ENCODE data around the gene POLK.

POLK gene

GRCh38 chr5:75510836-75511434, 756 bp upstream of the POLK start:
- Histone ChIP-seq H3K36me3 (ENCODE audit: insufficient read depth, low read length) (no peaks in the 10 kb centered on the region), H2AFZ (ENCODE audit: low read length) (peak overlapping the region; percentile 91), H3F3A (ENCODE audit: low read depth) (no peaks in the 10 kb centered on the region), H4K20me1 (ENCODE audit: insufficient read depth, low read length, poor library complexity, severe bottlenecking) (peaks cover 45% of the 10 kb centered on the region), H3K4me3 (ENCODE audit: low read length, poor library complexity, severe bottlenecking) (peak overlapping the region; percentile 82), H3K9me2 (replicated peaks; ENCODE audit: low read depth, low read length) (no peaks in the 10 kb centered on the region), H3K4me1 (ENCODE audit: insufficient read depth, low read length, poor library complexity, severe bottlenecking) (peaks cover 69% of the 10 kb centered on the region), H3K79me2 (ENCODE audit: insufficient read depth, low read length) (peaks cover 92% of the 10 kb centered on the region), H3K9me3 (ENCODE audit: insufficient read depth, low read depth, low read length) (no peaks in the 10 kb centered on the region), H3K9ac (ENCODE audit: low read depth, low read length, poor library complexity, severe bottlenecking) (peak overlapping the region; percentile 88), H3K27me3 (ENCODE audit: insufficient read depth, low read length, poor library complexity, severe bottlenecking) (no peaks in the 10 kb centered on the region), H3K4me2 (ENCODE audit: low read depth, low read length, poor library complexity, severe bottlenecking) (peak overlapping the region; percentile 96)
- TF ChIP-seq EZH2phosphoT487 (IDR thresholded peaks at IDR 0.05; ENCODE audit: borderline replicate concordance) = no peak
- no peak for TF ChIP-seq CTCF (conservative IDR thresholded peaks at IDR 0.05; ENCODE audit: low read length)

GRCh38 chr5:75512383-75513074, 838 bp downstream of the POLK start:
- peak overlapping the region; percentile 73 for H3K9ac ChIP-seq (ENCODE audit: low read depth, low read length, poor library complexity, severe bottlenecking)
- no peak for TF ChIP-seq EZH2phosphoT487 (IDR thresholded peaks at IDR 0.05; ENCODE audit: borderline replicate concordance)
- no peak for TF ChIP-seq CTCF (conservative IDR thresholded peaks at IDR 0.05; ENCODE audit: low read length)
- H2AFZ ChIP-seq (ENCODE audit: low read length) = peak overlapping the region; percentile 80
- no peaks in the 10 kb centered on the region for H3F3A ChIP-seq (ENCODE audit: low read depth)
- H3K9me2 ChIP-seq (replicated peaks; ENCODE audit: low read depth, low read length) = no peaks in the 10 kb centered on the region
- peak overlapping the region; percentile 82 for H3K4me3 ChIP-seq (ENCODE audit: low read length, poor library complexity, severe bottlenecking)
- H3K36me3 ChIP-seq (ENCODE audit: insufficient read depth, low read length) = no peaks in the 10 kb centered on the region
- peak overlapping the region; percentile 71 for H3K4me2 ChIP-seq (ENCODE audit: low read depth, low read length, poor library complexity, severe bottlenecking)
- peaks cover 71% of the 10 kb centered on the region for H3K4me1 ChIP-seq (ENCODE audit: insufficient read depth, low read length, poor library complexity, severe bottlenecking)
- H3K9me3 ChIP-seq (ENCODE audit: insufficient read depth, low read depth, low read length) = no peaks in the 10 kb centered on the region
- H3K27me3 ChIP-seq (ENCODE audit: insufficient read depth, low read length, poor library complexity, severe bottlenecking) = no peaks in the 10 kb centered on the region
- peaks cover 44% of the 10 kb centered on the region for H4K20me1 ChIP-seq (ENCODE audit: insufficient read depth, low read length, poor library complexity, severe bottlenecking)
- H3K79me2 ChIP-seq (ENCODE audit: insufficient read depth, low read length) = peaks cover 92% of the 10 kb centered on the region

DNA sequence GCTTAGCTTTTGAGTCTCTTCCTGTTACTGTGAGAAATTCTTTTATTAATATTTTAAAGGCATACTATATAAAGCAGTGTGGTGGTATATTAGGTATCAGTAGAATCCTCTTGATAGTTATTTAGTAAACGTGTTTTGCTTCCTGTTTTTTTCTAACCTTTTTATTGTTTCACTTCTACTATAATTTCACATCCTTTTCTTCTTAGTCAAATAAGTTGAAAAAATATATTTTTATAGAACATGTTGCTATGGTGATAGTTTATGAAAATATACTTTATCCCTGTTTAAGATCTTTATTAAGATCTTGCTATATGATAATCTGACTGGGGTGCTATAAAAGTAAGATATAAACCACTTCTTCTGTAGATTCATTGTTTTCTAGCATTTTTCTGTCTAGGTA, 2.1 kb downstream of the POLK start:
- H3F3A ChIP-seq (ENCODE audit: low read depth) = no peaks in the 10 kb centered on the region
- no peaks in the 10 kb centered on the region for H3K27me3 ChIP-seq (ENCODE audit: insufficient read depth, low read length, poor library complexity, severe bottlenecking)
- H3K36me3 ChIP-seq (ENCODE audit: insufficient read depth, low read length) = no peaks in the 10 kb centered on the region
- TF ChIP-seq CTCF (conservative IDR thresholded peaks at IDR 0.05; ENCODE audit: low read length) (no peak), EZH2phosphoT487 (IDR thresholded peaks at IDR 0.05; ENCODE audit: borderline replicate concordance) (no peak)
- no peak overlapping the region for H2AFZ ChIP-seq (ENCODE audit: low read length)
- peak overlapping the region; percentile 73 for H3K9ac ChIP-seq (ENCODE audit: low read depth, low read length, poor library complexity, severe bottlenecking)
- peaks cover 38% of the 10 kb centered on the region for H4K20me1 ChIP-seq (ENCODE audit: insufficient read depth, low read length, poor library complexity, severe bottlenecking)
- H3K4me2 ChIP-seq (ENCODE audit: low read depth, low read length, poor library complexity, severe bottlenecking) = peak overlapping the region; percentile 71
- H3K4me1 ChIP-seq (ENCODE audit: insufficient read depth, low read length, poor library complexity, severe bottlenecking) = peaks cover 61% of the 10 kb centered on the region
- H3K4me3 ChIP-seq (ENCODE audit: low read length, poor library complexity, severe bottlenecking) = peak overlapping the region; percentile 82
- H3K79me2 ChIP-seq (ENCODE audit: insufficient read depth, low read length) = peaks cover 92% of the 10 kb centered on the region
- H3K9me3 ChIP-seq (ENCODE audit: insufficient read depth, low read depth, low read length) = no peaks in the 10 kb centered on the region
- no peaks in the 10 kb centered on the region for H3K9me2 ChIP-seq (replicated peaks; ENCODE audit: low read depth, low read length)
